WTC11 (cell line): ENCODE measurements around the gene SPPL2B. TPM values are rescaled to one million over a fixed set of nuclear protein-coding genes. Genes with fewer than 3 reads are reported as not detected.

ENCODE experiments used
- AFF4 ChIP-seq: sonication (generic); formaldehyde crosslinking; IDR thresholded peaks from 2 replicates; pipeline ENCODE4 v1.8.1; 2023; ENCODE audit warnings: mild to moderate bottlenecking, missing genetic modification reagents, borderline replicate concordance
- CDX4 ChIP-seq: fragments of 250-450 bp; sonication (Bioruptor Pico); IDR thresholded peaks from 2 replicates; pipeline ENCODE4 v1.9.0; 2021; ENCODE audit warnings: moderate library complexity, mild to moderate bottlenecking, inconsistent platforms, borderline replicate concordance
- CREB1 ChIP-seq: sonication (generic); formaldehyde crosslinking; IDR thresholded peaks from 2 replicates; pipeline ENCODE4 v1.8.0; 2023; ENCODE audit warnings: mild to moderate bottlenecking, missing genetic modification reagents
- ELF4 ChIP-seq: sonication (generic); formaldehyde crosslinking; IDR thresholded peaks from 2 replicates; pipeline ENCODE4 v1.8.1; 2022; ENCODE audit warnings: low read depth, mild to moderate bottlenecking, moderate library complexity, missing genetic modification reagents
- ETV6 ChIP-seq: sonication (generic); formaldehyde crosslinking; IDR thresholded peaks from 2 replicates; pipeline ENCODE4 v1.8.1; 2022; ENCODE audit warnings: mild to moderate bottlenecking, missing genetic modification reagents
- FOXJ3 ChIP-seq: sonication (generic); formaldehyde crosslinking; IDR thresholded peaks from 2 replicates; pipeline ENCODE4 v1.9.0; 2021; ENCODE audit warnings: missing genetic modification reagents, mild to moderate bottlenecking, borderline replicate concordance
- FOXP4 ChIP-seq: sonication (generic); formaldehyde crosslinking; IDR thresholded peaks from 2 replicates; pipeline ENCODE4 v1.8.0; 2022; ENCODE audit warnings: mild to moderate bottlenecking, missing genetic modification reagents
- GABPB1 ChIP-seq: sonication (generic); formaldehyde crosslinking; IDR thresholded peaks from 2 replicates; pipeline ENCODE4 v1.8.1; 2023; ENCODE audit warnings: mild to moderate bottlenecking, missing genetic modification reagents
- GTF2I ChIP-seq: fragments of 250-450 bp; sonication (Bioruptor Pico); conservative IDR thresholded peaks from 2 replicates; pipeline ENCODE4 v1.4.0; 2021; ENCODE audit warnings: mild to moderate bottlenecking
- HMGXB4 ChIP-seq: sonication (generic); formaldehyde crosslinking; IDR thresholded peaks from 2 replicates; pipeline ENCODE4 v1.8.1; 2023; ENCODE audit warnings: mild to moderate bottlenecking, moderate library complexity, missing genetic modification reagents
- IRF2 ChIP-seq: sonication (generic); formaldehyde crosslinking; IDR thresholded peaks from 2 replicates; pipeline ENCODE4 v1.8.0; 2022; ENCODE audit warnings: low read depth, missing genetic modification reagents, borderline replicate concordance
- JUN ChIP-seq: sonication (generic); formaldehyde crosslinking; IDR thresholded peaks from 2 replicates; pipeline ENCODE4 v1.8.0; 2023; ENCODE audit warnings: mild to moderate bottlenecking, missing genetic modification reagents
- MYBL2 ChIP-seq: sonication (generic); formaldehyde crosslinking; IDR thresholded peaks from 2 replicates; pipeline ENCODE4 v1.8.1; 2023; ENCODE audit warnings: mild to moderate bottlenecking, moderate library complexity, missing genetic modification reagents
- NR1H2 ChIP-seq: sonication (generic); formaldehyde crosslinking; IDR thresholded peaks from 2 replicates; pipeline ENCODE4 v1.9.0; 2021; ENCODE audit warnings: mild to moderate bottlenecking, moderate library complexity, missing genetic modification reagents
- PRDM15 ChIP-seq: sonication (generic); formaldehyde crosslinking; IDR thresholded peaks from 2 replicates; pipeline ENCODE4 v1.8.0; 2022; ENCODE audit warnings: missing genetic modification reagents
- PRRX2 ChIP-seq: fragments of 250-450 bp; sonication (Bioruptor Pico); IDR thresholded peaks from 2 replicates; pipeline ENCODE4 v1.8.0; 2021; ENCODE audit warnings: mild to moderate bottlenecking
- TCF7 ChIP-seq: sonication (generic); formaldehyde crosslinking; IDR thresholded peaks from 2 replicates; pipeline ENCODE4 v1.8.0; 2022; ENCODE audit warnings: mild to moderate bottlenecking, low read depth, missing genetic modification reagents, moderate library complexity
- TEAD1 ChIP-seq: sonication (generic); formaldehyde crosslinking; IDR thresholded peaks from 2 replicates; pipeline ENCODE4 v1.8.0; 2022; ENCODE audit warnings: mild to moderate bottlenecking, missing genetic modification reagents
- TP53 ChIP-seq: sonication (generic); formaldehyde crosslinking; IDR thresholded peaks from 2 replicates; pipeline ENCODE4 v1.8.1; 2023; ENCODE audit warnings: mild to moderate bottlenecking, missing genetic modification reagents
- ZBTB43 ChIP-seq: sonication (generic); formaldehyde crosslinking; IDR thresholded peaks from 2 replicates; pipeline ENCODE4 v1.8.1; 2023; ENCODE audit warnings: mild to moderate bottlenecking, missing genetic modification reagents
- ZNF121 ChIP-seq: sonication (generic); formaldehyde crosslinking; IDR thresholded peaks from 2 replicates; pipeline ENCODE4 v1.8.0; 2023; ENCODE audit warnings: missing genetic modification reagents
- ZNF232 ChIP-seq: sonication (generic); formaldehyde crosslinking; IDR thresholded peaks from 2 replicates; pipeline ENCODE4 v1.8.0; 2022; ENCODE audit warnings: mild to moderate bottlenecking, missing genetic modification reagents
- ZNF263 ChIP-seq: sonication (generic); formaldehyde crosslinking; IDR thresholded peaks from 2 replicates; pipeline ENCODE4 v1.8.1; 2022; ENCODE audit warnings: low read depth, mild to moderate bottlenecking, moderate library complexity, missing genetic modification reagents
- total RNA-seq: library from RNA; stranded (reverse); gene quantifications from 3 replicates; pipeline ENCODE4 v1.2.3, GENCODE V29; 2021

Gene SPPL2B
- total RNA-seq, 1 experiment from 2014 or later = 117 TPM

- TF ChIP-seq HMGXB4 (peak; percentile 88), CDX4 (no peak), ETV6 (CRISPR knock-in tag) (peak; percentile 57; the same call in 1 of the 2 replicates), GTF2I (CRISPR knock-in tag) (no peak), NR1H2 (no peak), ZNF121 (no peak), AFF4 (CRISPR knock-in tag) (no peak), CREB1 (CRISPR knock-in tag) (no peak), TEAD1 (peak; percentile 85), ZBTB43 (CRISPR knock-in tag) (no peak), ZNF263 (CRISPR knock-in tag) (0 out of 2 replicates have a peak, but pooled peaks have one; percentile 46), GABPB1 (peak; percentile 56; the same call in 1 of the 2 replicates), PRDM15 (CRISPR knock-in tag) (no peak), IRF2 (CRISPR knock-in tag) (no peak), FOXJ3 (no peak), PRRX2 (CRISPR knock-in tag) (no peak), FOXP4 (no peak; the same call in none of the 2 replicates), ZNF232 (CRISPR knock-in tag) (no peak), JUN (CRISPR knock-in tag) (0 out of 2 replicates have a peak, but pooled peaks have one; percentile 60), TCF7 (CRISPR knock-in tag) (no peak), TP53 (CRISPR knock-in tag) (no peak), MYBL2 (CRISPR knock-in tag) (no peak; the same call in 1 of the 2 replicates), ELF4 (0 out of 2 replicates have a peak, but pooled peaks have one; percentile 41)
These were observed at the start of gene SPPL2B, which contains the start of gene LSM7 (continued) for GRCh38 chr19:2328401-2329148.
